Neuronal stem cell (in vitro differentiated cells): Measurements from ENCODE around the gene VILL.

ENCODE experiments used
- DNase-seq: peaks from one replicate; pipeline ENCODE4 v3.0.0-alpha.2; 2013; ENCODE audit warnings: low spot score
- H2AFZ ChIP-seq: one replicate; pipeline ENCODE4 v1.6.1; 2013; ENCODE audit warnings: mild to moderate bottlenecking, low read length, inconsistent platforms
- H2AK5ac ChIP-seq: 2 replicates; pipeline ENCODE4 v1.6.1; 2013; ENCODE audit warnings: low read depth, mild to moderate bottlenecking, inconsistent platforms, low read length, moderate library complexity, mixed read lengths
- H2BK120ac ChIP-seq: 2 replicates; pipeline ENCODE4 v1.6.1; 2013; ENCODE audit warnings: low read depth, mild to moderate bottlenecking, inconsistent platforms, low read length, moderate library complexity, mixed read lengths
- H2BK12ac ChIP-seq: one replicate; pipeline ENCODE4 v1.6.1; 2013; ENCODE audit warnings: low read length, inconsistent platforms
- H2BK15ac ChIP-seq: 2 replicates; pipeline ENCODE4 v1.6.1; 2013; ENCODE audit warnings: mild to moderate bottlenecking, low read length, inconsistent platforms, mixed read lengths
- H2BK5ac ChIP-seq: one replicate; pipeline ENCODE4 v1.6.1; 2013; ENCODE audit warnings: inconsistent platforms, mild to moderate bottlenecking, low read length, moderate library complexity
- H3K14ac ChIP-seq: one replicate; pipeline ENCODE4 v1.6.1; 2013; ENCODE audit warnings: low read length, inconsistent platforms
- H3K18ac ChIP-seq: 2 replicates; pipeline ENCODE4 v1.6.1; 2013; ENCODE audit warnings: low read length, inconsistent platforms
- H3K23ac ChIP-seq: 2 replicates; pipeline ENCODE4 v1.6.1; 2013; ENCODE audit warnings: low read depth, mild to moderate bottlenecking, mixed read lengths, low read length, inconsistent platforms; ENCODE audit not compliant: poor library complexity
- H3K27ac ChIP-seq: replicated peaks from 3 replicates; pipeline ENCODE4 v1.5.1; 2013; ENCODE audit warnings: low read length, inconsistent platforms
- H3K27me3 ChIP-seq, 3 experiments: 2 replicates each; pipeline ENCODE4 v1.6.1; 2013; ENCODE audit warnings: low read length in 3 of 3, mild to moderate bottlenecking in 2 of 3, inconsistent platforms in 1 of 3, low read depth in 1 of 3, mixed read lengths in 1 of 3, moderate library complexity in 1 of 3; ENCODE audit not compliant: control insufficient read depth in 3 of 3, insufficient read depth in 3 of 3
- H3K36me3 ChIP-seq, 2 donors: replicated peaks in 1 of 2; 2 replicates each; pipeline ENCODE4 v1.6.1; 2013; ENCODE audit warnings: low read length in 2 of 2; ENCODE audit not compliant: control insufficient read depth in 2 of 2, insufficient read depth in 2 of 2
- H3K4ac ChIP-seq: 2 replicates; pipeline ENCODE4 v1.6.1; 2013; ENCODE audit warnings: inconsistent platforms, mild to moderate bottlenecking, low read length, moderate library complexity
- H3K4me1 ChIP-seq, 2 donors: 1 replicate in 1 of 2; 2 replicates in 1 of 2; pipeline ENCODE4 v1.6.1; 2013; ENCODE audit warnings: low read length in 2 of 2, low read depth in 1 of 2; ENCODE audit not compliant: control insufficient read depth in 2 of 2, insufficient read depth in 1 of 2
- H3K4me2 ChIP-seq: one replicate; pipeline ENCODE4 v1.6.1; 2013; ENCODE audit warnings: mild to moderate bottlenecking, low read length, inconsistent platforms; ENCODE audit not compliant: insufficient read depth, poor library complexity, severe bottlenecking
- H3K4me3 ChIP-seq, 2 donors: 2 replicates each; pipeline ENCODE4 v1.5.1; 2013; ENCODE audit warnings: low read length in 2 of 2, mild to moderate bottlenecking in 2 of 2, inconsistent platforms in 1 of 2, moderate library complexity in 1 of 2
- H3K79me1 ChIP-seq: one replicate; pipeline ENCODE4 v1.6.1; 2013; ENCODE audit warnings: low read depth, mild to moderate bottlenecking, inconsistent platforms, low read length, moderate library complexity
- H3K9ac ChIP-seq: one replicate; pipeline ENCODE4 v1.6.1; 2013; ENCODE audit warnings: mild to moderate bottlenecking, low read depth, low read length, inconsistent platforms; ENCODE audit not compliant: poor library complexity
- H3K9me3 ChIP-seq, 2 donors: replicated peaks in 1 of 2; 2 replicates each; pipeline versions ENCODE3 to v1.6.1; 2013; ENCODE audit warnings: low read length in 2 of 2, mild to moderate bottlenecking in 2 of 2, inconsistent platforms in 1 of 2, low read depth in 1 of 2, mixed read lengths in 1 of 2, moderate library complexity in 1 of 2; ENCODE audit not compliant: control insufficient read depth in 2 of 2, insufficient read depth in 1 of 2
- H4K8ac ChIP-seq: one replicate; pipeline ENCODE4 v1.6.1; 2013; ENCODE audit warnings: low read depth, mild to moderate bottlenecking, inconsistent platforms, low read length, moderate library complexity
- H4K91ac ChIP-seq: one replicate; pipeline ENCODE4 v1.6.1; 2013; ENCODE audit warnings: low read length, low read depth, mild to moderate bottlenecking, inconsistent platforms; ENCODE audit not compliant: poor library complexity
- WGBS, 2 donors: extraction: QIAGEN DNeasy Blood & Tissue Kit; methylation state at CpG; one replicate each; pipeline ENCODE4 v1.1.7; 2013; ENCODE audit warnings: missing lambda C conversion rate in 2 of 2, mixed read lengths in 1 of 2; ENCODE audit not compliant: insufficient read length in 2 of 2, insufficient replicate concordance in 1 of 2; ENCODE audit errors: extremely low coverage in 2 of 2; 5-methylcytosine and 5-hydroxymethylcytosine counted together

Gene VILL

DNA sequence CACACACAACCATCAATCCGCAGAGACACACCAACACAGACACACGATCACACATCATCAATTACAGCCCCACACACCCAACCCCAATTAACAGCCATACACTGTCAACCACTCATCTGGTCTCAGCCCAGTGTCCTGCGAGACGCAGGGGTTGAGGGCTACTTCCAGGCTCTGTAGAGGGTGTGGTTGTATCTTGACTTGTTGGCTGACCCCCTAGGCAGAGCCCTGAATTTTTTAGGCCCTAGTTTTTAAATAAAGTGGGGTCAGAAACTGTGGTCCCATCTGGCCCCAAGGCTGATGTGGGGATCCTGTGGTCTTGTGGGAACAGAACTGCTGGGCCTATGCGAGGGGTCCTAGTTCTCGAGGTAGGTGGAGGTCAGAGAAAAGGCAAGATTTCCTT is 9.2 kb downstream of the VILL start:
- Histone ChIP-seq H2BK5ac (no peak overlapping the region), H3K18ac (no peak overlapping the region), H3K9ac (no peak overlapping the region), H2BK12ac (no peak overlapping the region), H3K4me2 (no peak overlapping the region), H3K4me1 (peaks cover 14 to 20% of the 10 kb centered on the region in 2 donors), H2BK15ac (no peak overlapping the region), H4K91ac (no peak overlapping the region), H3K23ac (no peak overlapping the region), H3K36me3 (peaks cover 2 to 14% of the 10 kb centered on the region in 2 donors), H3K27me3 (peaks cover 0 to 27% (median 6%) of the 10 kb centered on the region in 3 experiments), H3K9me3 (no peaks in the 10 kb centered on the region), H2AK5ac (no peak overlapping the region), H2BK120ac (no peak overlapping the region), H2AFZ (no peak overlapping the region), H3K79me1 (no peaks in the 10 kb centered on the region), H3K4ac (no peak overlapping the region), H3K14ac (no peak overlapping the region), H3K27ac (no peak overlapping the region), H4K8ac (no peak overlapping the region), H3K4me3 (no peak overlapping the region)
- no peak for DNase-seq
- WGBS, 2 donors, result no CpG with 5 or more reads among the region's 6 CpGs

DNA sequence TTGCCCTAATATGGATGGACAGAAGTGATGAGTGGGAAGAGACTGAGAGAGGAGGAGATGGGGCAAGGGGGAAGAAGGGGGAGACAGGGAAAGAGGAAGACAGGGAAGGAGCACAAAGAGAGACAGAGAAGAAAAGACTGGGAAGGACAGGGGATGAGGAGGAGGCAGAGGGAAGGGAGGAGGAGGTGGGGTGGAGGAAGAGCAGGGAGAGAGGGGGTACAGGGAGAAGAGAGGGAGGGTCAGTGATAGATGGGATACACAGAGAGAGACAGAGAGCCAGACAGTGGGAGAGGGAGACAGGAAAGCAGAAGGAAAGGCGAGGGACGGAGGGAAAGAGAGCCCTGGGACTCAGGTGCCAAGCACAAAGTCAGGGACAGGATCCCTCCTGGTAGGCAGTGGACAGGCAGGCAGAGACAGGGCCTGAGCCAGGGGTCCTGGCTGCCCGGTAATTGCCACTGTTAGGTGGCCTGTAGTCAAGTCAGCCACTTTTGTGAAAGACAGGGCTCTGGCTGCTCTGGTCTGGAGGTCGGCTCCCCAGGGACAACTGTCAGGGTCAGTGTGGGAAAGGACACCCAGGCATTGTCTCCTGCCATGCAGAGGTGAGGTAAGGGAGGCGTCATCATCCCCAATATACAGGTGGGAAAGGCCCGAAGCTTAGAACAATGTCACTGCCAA is 9.8 kb downstream of the VILL start:
- Histone ChIP-seq H3K27ac (no peak overlapping the region), H3K18ac (no peak overlapping the region), H2BK12ac (no peak overlapping the region), H3K14ac (no peak overlapping the region), H3K23ac (no peak overlapping the region), H4K91ac (no peak overlapping the region), H3K4ac (no peak overlapping the region), H2AFZ (peak overlapping the region; percentile 26), H2AK5ac (peak overlapping the region; percentile 22), H3K27me3 (peaks cover 0 to 23% (median 6%) of the 10 kb centered on the region in 3 experiments), H3K4me3 (no peak overlapping the region), H2BK120ac (no peak overlapping the region), H3K9me3 (no peaks in the 10 kb centered on the region), H3K79me1 (no peaks in the 10 kb centered on the region), H4K8ac (no peak overlapping the region), H2BK15ac (no peak overlapping the region), H3K4me2 (no peak overlapping the region), H2BK5ac (peak overlapping the region; percentile 4), H3K4me1 (peaks cover 18 to 21% of the 10 kb centered on the region in 2 donors), H3K36me3 (peaks cover 4 to 14% of the 10 kb centered on the region in 2 donors), H3K9ac (peak overlapping the region; percentile 26)
- DNase-seq, result no peak
- WGBS, 2 donors, result no CpG with 5 or more reads among the region's 6 CpGs

DNA sequence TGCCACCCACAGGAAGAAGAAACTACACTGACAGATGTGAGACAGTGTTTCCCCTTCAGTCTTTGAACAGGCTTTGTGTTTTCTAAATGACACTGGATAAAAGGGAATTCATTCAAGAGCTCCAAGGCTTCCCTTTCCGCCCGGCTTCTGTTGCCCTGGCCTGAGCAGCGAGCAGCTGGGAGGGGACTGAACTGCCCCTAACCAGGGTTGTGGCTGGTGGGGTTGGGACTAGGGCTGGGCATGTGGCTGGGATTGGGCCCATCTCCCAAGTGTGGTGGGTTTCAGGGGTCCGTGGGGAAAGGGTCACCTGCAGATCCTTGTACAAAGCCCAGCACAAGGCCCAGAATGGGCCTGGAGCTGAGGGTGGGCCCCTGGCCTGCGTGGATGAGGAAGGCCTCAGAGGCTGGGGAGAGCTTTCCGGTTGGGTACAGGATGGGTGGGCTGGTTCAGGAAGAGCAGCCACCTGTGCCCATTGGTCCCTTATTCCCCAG is 10.4 kb downstream of the VILL start:
- no peak for DNase-seq
- Histone ChIP-seq H3K79me1 (no peaks in the 10 kb centered on the region), H3K9me3 (no peaks in the 10 kb centered on the region), H2BK12ac (no peak overlapping the region), H2BK5ac (peak overlapping the region; percentile 4), H3K4me3 (no peak overlapping the region), H3K14ac (no peak overlapping the region), H3K27me3 (peaks cover 0 to 18% (median 6%) of the 10 kb centered on the region in 3 experiments), H2AK5ac (no peak overlapping the region), H3K18ac (no peak overlapping the region), H2BK120ac (no peak overlapping the region), H3K36me3 (peaks cover 10 to 18% of the 10 kb centered on the region in 2 donors), H4K8ac (no peak overlapping the region), H4K91ac (no peak overlapping the region), H3K27ac (no peak overlapping the region), H3K4me1 (peaks cover 18 to 22% of the 10 kb centered on the region in 2 donors), H2AFZ (peak overlapping the region; percentile 26), H2BK15ac (no peak overlapping the region), H3K4me2 (no peak overlapping the region), H3K9ac (peak overlapping the region; percentile 26), H3K4ac (no peak overlapping the region), H3K23ac (no peak overlapping the region)
- no CpG with 5 or more reads among the region's 6 CpGs for WGBS, 2 donors

DNA sequence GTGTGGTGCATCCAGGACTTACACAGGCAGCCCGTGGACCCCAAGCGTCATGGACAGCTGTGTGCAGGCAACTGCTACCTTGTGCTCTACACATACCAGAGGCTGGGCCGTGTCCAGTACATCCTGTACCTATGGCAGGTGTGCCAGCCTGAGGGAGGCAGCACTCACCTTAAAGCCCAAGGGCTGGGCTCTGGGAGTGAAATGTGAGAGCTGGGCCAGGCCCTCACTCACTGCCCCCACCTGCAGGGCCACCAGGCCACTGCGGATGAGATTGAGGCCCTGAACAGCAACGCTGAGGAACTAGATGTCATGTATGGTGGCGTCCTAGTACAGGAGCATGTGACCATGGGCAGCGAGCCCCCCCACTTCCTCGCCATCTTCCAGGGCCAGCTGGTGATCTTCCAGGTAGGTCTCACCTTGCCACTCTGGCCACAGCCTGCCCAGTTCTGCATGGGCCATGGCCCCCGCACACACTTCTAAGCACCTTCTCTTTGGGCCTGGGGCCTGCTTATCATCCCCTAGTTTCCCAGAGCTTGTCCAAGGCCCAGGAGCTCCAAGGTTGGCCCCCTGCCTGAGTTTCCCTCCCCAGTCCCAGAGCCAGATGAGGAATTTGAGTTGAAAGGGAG is 11.0 kb downstream of the VILL start:
- H4K8ac ChIP-seq, result no peak overlapping the region
- no peak overlapping the region for H3K9ac ChIP-seq
- H3K4me1 ChIP-seq, result peaks cover 18 to 22% of the 10 kb centered on the region in 2 donors
- no peak overlapping the region for H3K4me2 ChIP-seq
- no peak overlapping the region for H2BK5ac ChIP-seq
- no peak overlapping the region for H2BK15ac ChIP-seq
- H2BK12ac ChIP-seq, result no peak overlapping the region
- H3K4me3 ChIP-seq, result no peak overlapping the region
- no peak overlapping the region for H3K14ac ChIP-seq
- peaks cover 0 to 18% (median 6%) of the 10 kb centered on the region in 3 experiments for H3K27me3 ChIP-seq
- H3K36me3 ChIP-seq, result peaks cover 16 to 18% of the 10 kb centered on the region in 2 donors
- H3K23ac ChIP-seq, result no peak overlapping the region
- no peak overlapping the region for H2BK120ac ChIP-seq
- H3K18ac ChIP-seq, result no peak overlapping the region
- H3K27ac ChIP-seq, result no peak overlapping the region
- no peak overlapping the region for H4K91ac ChIP-seq
- H3K79me1 ChIP-seq, result no peaks in the 10 kb centered on the region
- no peak overlapping the region for H3K4ac ChIP-seq
- no peak overlapping the region for H2AK5ac ChIP-seq
- H3K9me3 ChIP-seq, result no peaks in the 10 kb centered on the region
- WGBS, 2 donors, result no CpG with 5 or more reads among the region's 9 CpGs
- H2AFZ ChIP-seq, result no peak overlapping the region
- no peak for DNase-seq
